ENCODE measurements around the gene EIF4E3. TPM values are rescaled to one million over a fixed set of nuclear protein-coding genes. Genes with fewer than 3 reads are reported as not detected.

The EIF4E3 gene
- total and polyA plus RNA-seq, 10 of the 15 experiments (the other 5 are each of a cell fraction or from before 2014, with no cell fraction given), result 0.05 to 0.38 (median 0.16) TPM; not detected in 1

DNA sequence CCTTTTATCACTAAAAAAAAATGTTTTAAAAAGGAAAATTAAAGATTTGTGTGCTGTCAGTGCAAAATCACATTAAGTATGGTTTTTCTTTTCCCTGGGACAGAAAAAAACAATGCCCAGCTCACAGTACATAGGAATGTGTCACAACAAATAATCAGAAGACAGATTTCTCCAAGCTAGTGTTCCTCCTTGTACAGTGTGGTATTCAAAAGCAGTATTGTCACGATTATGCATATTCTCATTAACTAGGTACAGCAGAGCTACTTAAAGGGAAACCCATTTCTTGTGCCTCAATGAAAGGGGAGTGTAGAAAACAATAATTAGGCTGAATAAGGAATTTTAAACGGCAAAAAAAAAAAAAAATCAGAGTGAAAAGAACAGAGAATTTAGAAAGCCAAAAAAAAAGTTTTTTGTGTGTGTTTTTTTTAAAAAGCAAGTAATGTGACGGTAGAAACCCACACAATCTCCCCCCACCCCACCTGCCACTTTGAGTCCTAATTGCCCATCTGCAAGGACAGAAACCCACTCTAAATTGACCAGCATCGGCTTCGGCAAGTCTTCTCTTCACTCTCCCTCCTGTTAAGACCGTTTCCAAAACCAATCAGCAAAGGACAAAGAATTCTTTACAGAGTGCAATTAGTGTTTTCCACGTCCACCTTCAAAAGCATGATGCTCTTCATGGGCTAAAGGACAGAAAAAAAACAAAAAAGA, 41.0 kb downstream of the EIF4E3 start:
- Histone ChIP-seq H3K27me3 (replicated peaks in 1 of 2; ENCODE audit: control insufficient read depth in 2 of 2, insufficient read depth in 2 of 2, low read length in 1 of 2) (peaks cover 0 to 3% of the 10 kb centered on the region in 2 experiments; a peak in 2 of 4 replicates), H3K4me1 (ENCODE audit: control insufficient read depth, insufficient read depth, low read length) (no peaks in the 10 kb centered on the region), H2AFZ (ENCODE audit: control insufficient read depth, low read depth, low read length) (no peak overlapping the region), H3K9me3 (replicated peaks; ENCODE audit: control insufficient read depth, insufficient read depth, low read length) (no peaks in the 10 kb centered on the region), H3K4me3 (no peak overlapping the region), H3K27ac (ENCODE audit: control insufficient read depth, insufficient read depth) (no peak overlapping the region), H3K79me2 (ENCODE audit: control insufficient read depth, insufficient read depth, low read length) (no peaks in the 10 kb centered on the region), H3K9ac (ENCODE audit: control insufficient read depth, insufficient read depth, low read length) (no peak overlapping the region), H4K20me1 (ENCODE audit: control insufficient read depth, insufficient read depth) (no peaks in the 10 kb centered on the region), H3K4me2 (ENCODE audit: control insufficient read depth, insufficient read depth) (no peak overlapping the region), H3K36me3 (ENCODE audit: control insufficient read depth in 2 of 2, insufficient read depth in 2 of 2, low read length in 1 of 2) (no peaks in the 10 kb centered on the region)
- ChIA-PET SMC1A (ENCODE audit: uncharacterized antibody, unreplicated experiment) (no interaction called here), RAD21 (ENCODE audit: unreplicated experiment) (no interaction called here), CTCF (no interaction called here), POLR2A (no interaction called here)
- FAIRE-seq (no peak), ATAC-seq (no peak), DNase-seq (ENCODE audit: low read depth, low spot score) (no peak)
- intact Hi-C loops (cut with micrococcal nuclease; ENCODE audit: unreplicated experiment) (no loop called here), in situ Hi-C loops (cut with MboI) (no loop called here)
- BruUV-seq (replicated peaks), result no TSS peak
- WGBS (ENCODE audit: insufficient coverage, insufficient replicate concordance, low lambda C conversion rate, missing lambda C conversion rate), result 35% methylated on average over 7 of the region's 7 CpGs
- no peak for TF ChIP-seq IKZF1 (conservative IDR thresholded peaks at IDR 0.05)
- no peak for TF ChIP-seq NR2C1 (IDR thresholded peaks at IDR 0.05)
- no peak for TF ChIP-seq EED (IDR thresholded peaks at IDR 0.05; ENCODE audit: low read depth)
- TF ChIP-seq NRF1 (conservative IDR thresholded peaks at IDR 0.05; ENCODE audit: low read depth, low read length), result no peak
- TF ChIP-seq POLR2AphosphoS5 (IDR thresholded peaks at IDR 0.05; ENCODE audit: low read length), result no peak
- no peak for TF ChIP-seq RB1 (IDR thresholded peaks at IDR 0.05; ENCODE audit: borderline replicate concordance)
- TF ChIP-seq POLR2AphosphoS2 (IDR thresholded peaks at IDR 0.05; ENCODE audit: low read depth, low read length), result no peak
- no peak for TF ChIP-seq KDM1A (IDR thresholded peaks at IDR 0.05; ENCODE audit: borderline replicate concordance)
- TF ChIP-seq ZNF217 (IDR thresholded peaks at IDR 0.05), result no peak
- TF ChIP-seq NBN (IDR thresholded peaks at IDR 0.05), result no peak
- no peak for TF ChIP-seq NFIC (IDR thresholded peaks at IDR 0.05; ENCODE audit: low read depth, low read length)
- TF ChIP-seq MEF2A (IDR thresholded peaks at IDR 0.05; ENCODE audit: insufficient read depth, low read depth, low read length), result no peak
- TF ChIP-seq ESRRA (IDR thresholded peaks at IDR 0.05; ENCODE audit: low read length), result no peak
- no peak for TF ChIP-seq ZBED1 (IDR thresholded peaks at IDR 0.05; ENCODE audit: borderline replicate concordance)
- no peak for TF ChIP-seq MTA3 (IDR thresholded peaks at IDR 0.05; ENCODE audit: borderline replicate concordance, low read length)
- TF ChIP-seq, protein P1, sequence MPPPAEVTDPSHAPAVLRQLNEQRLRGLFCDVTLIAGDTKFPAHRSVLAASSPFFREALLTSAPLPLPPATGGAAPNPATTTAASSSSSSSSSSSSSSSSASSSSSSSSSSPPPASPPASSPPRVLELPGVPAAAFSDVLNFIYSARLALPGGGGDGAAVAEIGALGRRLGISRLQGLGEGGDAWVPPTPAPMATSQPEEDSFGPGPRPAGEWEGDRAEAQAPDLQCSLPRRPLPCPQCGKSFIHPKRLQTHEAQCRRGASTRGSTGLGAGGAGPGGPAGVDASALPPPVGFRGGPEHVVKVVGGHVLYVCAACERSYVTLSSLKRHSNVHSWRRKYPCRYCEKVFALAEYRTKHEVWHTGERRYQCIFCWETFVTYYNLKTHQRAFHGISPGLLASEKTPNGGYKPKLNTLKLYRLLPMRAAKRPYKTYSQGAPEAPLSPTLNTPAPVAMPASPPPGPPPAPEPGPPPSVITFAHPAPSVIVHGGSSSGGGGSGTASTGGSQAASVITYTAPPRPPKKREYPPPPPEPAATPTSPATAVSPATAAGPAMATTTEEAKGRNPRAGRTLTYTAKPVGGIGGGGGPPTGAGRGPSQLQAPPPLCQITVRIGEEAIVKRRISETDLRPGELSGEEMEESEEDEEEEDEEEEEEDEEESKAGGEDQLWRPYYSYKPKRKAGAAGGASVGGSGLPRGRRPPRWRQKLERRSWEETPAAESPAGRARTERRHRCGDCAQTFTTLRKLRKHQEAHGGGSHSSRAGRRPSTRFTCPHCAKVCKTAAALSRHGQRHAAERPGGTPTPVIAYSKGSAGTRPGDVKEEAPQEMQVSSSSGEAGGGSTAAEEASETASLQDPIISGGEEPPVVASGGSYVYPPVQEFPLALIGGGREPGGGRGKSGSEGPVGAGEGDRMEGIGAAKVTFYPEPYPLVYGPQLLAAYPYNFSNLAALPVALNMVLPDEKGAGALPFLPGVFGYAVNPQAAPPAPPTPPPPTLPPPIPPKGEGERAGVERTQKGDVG (CRISPR knock-in tag; IDR thresholded peaks at IDR 0.05), result no peak

Data from GM12878 (cell line).